GM04503 (cell line): ENCODE results near the gene HOXD4.

Experiments
- DNase-seq: peaks from one replicate; pipeline ENCODE4 v3.0.0-alpha.2; 2012; ENCODE audit warnings: low read depth

Gene HOXD4

GRCh38 chr2:176170602-176171305 is 19.4 kb downstream of the HOXD4 start:
- DNase-seq, result no peak

GRCh38 chr2:176171351-176172006 is 20.1 kb downstream of the HOXD4 start:
- no peak for DNase-seq

- DNase-seq, result no peak
Observed at GRCh38 chr2:176172007-176172894, 20.9 kb downstream of the HOXD4 start.

- no peak for DNase-seq
Observed at GRCh38 chr2:176172895-176173566, 21.7 kb downstream of the HOXD4 start.

- no peak for DNase-seq
Observed at GRCh38 chr2:176173567-176174381, 22.4 kb downstream of the HOXD4 start.

GRCh38 chr2:176174382-176174823 is 23.1 kb downstream of the HOXD4 start:
- DNase-seq, result no peak

GRCh38 chr2:176174824-176175708 is 23.7 kb downstream of the HOXD4 start:
- no peak for DNase-seq

GRCh38 chr2:176175709-176176607 is 24.6 kb downstream of the HOXD4 start:
- no peak for DNase-seq

- DNase-seq, result no peak
Observed at GRCh38 chr2:176177580-176178037, 26.3 kb downstream of the HOXD4 start.

GRCh38 chr2:176178038-176178756 is 26.8 kb downstream of the HOXD4 start:
- no peak for DNase-seq

- no peak for DNase-seq
Observed at GRCh38 chr2:176178757-176179295, 27.5 kb downstream of the HOXD4 start.

- DNase-seq, result no peak
Observed at GRCh38 chr2:176181551-176181950, 30.2 kb downstream of the HOXD4 start.

- no peak for DNase-seq
Observed at GRCh38 chr2:176182671-176183070, 31.3 kb downstream of the HOXD4 start.

- no peak for DNase-seq
Observed at GRCh38 chr2:176184749-176185148, 33.4 kb downstream of the HOXD4 start.

- DNase-seq, result no peak
Observed at GRCh38 chr2:176186024-176186423, 34.7 kb downstream of the HOXD4 start.

GRCh38 chr2:176187200-176187898 is 36.0 kb downstream of the HOXD4 start:
- no peak for DNase-seq
